OCI-LY1 (cell line): ENCODE results near the gene MAD1L1.

Experiments used
- H2AFZ ChIP-seq: fragments of 200-600 bp; sonication (generic), shearing (Covaris generic); 2 replicates; pipeline ENCODE4 v1.6.0; 2014; ENCODE audit warnings: antibody characterized with exemption, mild to moderate bottlenecking, low read length
- H3F3A ChIP-seq: fragments of 200-600 bp; sonication (generic), shearing (Covaris generic); 2 replicates; pipeline ENCODE4 v1.6.0; 2014; ENCODE audit warnings: mild to moderate bottlenecking, antibody characterized with exemption, low read length, moderate library complexity; ENCODE audit not compliant: insufficient read depth
- H3K27ac ChIP-seq: fragments of 200-600 bp; sonication (generic); 2 replicates; pipeline ENCODE4 v1.5.1; 2014; ENCODE audit warnings: low read length, mixed run types, mild to moderate bottlenecking, low read depth; ENCODE audit not compliant: poor library complexity, severe bottlenecking
- H3K27me3 ChIP-seq: fragments of 200-600 bp; sonication (generic); 2 replicates; pipeline ENCODE4 v1.6.0; 2014; ENCODE audit warnings: antibody characterized with exemption, mild to moderate bottlenecking, low read length, moderate library complexity; ENCODE audit not compliant: insufficient read depth
- H3K36me3 ChIP-seq: fragments of 200-600 bp; sonication (generic); 2 replicates; pipeline ENCODE4 v1.6.1; 2014; ENCODE audit warnings: mild to moderate bottlenecking, antibody characterized with exemption, low read length, moderate library complexity, mixed read lengths; ENCODE audit not compliant: insufficient read depth
- H3K4me1 ChIP-seq: fragments of 200-600 bp; sonication (generic); 2 replicates; pipeline ENCODE4 v1.5.1; 2014; ENCODE audit warnings: mild to moderate bottlenecking, low read length, moderate library complexity; ENCODE audit not compliant: insufficient read depth, severe bottlenecking
- H3K4me2 ChIP-seq: fragments of 200-600 bp; sonication (generic), shearing (Covaris generic); 2 replicates; pipeline ENCODE4 v1.6.1; 2014; ENCODE audit warnings: low read length
- H3K4me3 ChIP-seq: fragments of 200-600 bp; sonication (generic); 2 replicates; pipeline ENCODE4 v1.5.1; 2014; ENCODE audit warnings: low read length, low read depth, mild to moderate bottlenecking, mixed read lengths; ENCODE audit not compliant: poor library complexity, severe bottlenecking
- H3K79me2 ChIP-seq: fragments of 200-600 bp; shearing (Covaris generic); 2 replicates; pipeline ENCODE4 v1.6.1; 2016; ENCODE audit warnings: mixed run types, low read length, mixed read lengths; ENCODE audit not compliant: insufficient read depth
- H3K9ac ChIP-seq: fragments of 200-600 bp; sonication (generic), shearing (Covaris generic); 2 replicates; pipeline ENCODE4 v1.6.1; 2014; ENCODE audit warnings: mild to moderate bottlenecking, low read length, mixed read lengths
- H3K9me2 ChIP-seq: fragments of 200-600 bp; sonication (generic), shearing (Covaris generic); 2 replicates; pipeline ENCODE4 v1.6.1; 2014; ENCODE audit warnings: low read depth, mild to moderate bottlenecking, low read length, mixed read lengths
- H3K9me3 ChIP-seq: fragments of 200-600 bp; shearing (Covaris generic); 2 replicates; pipeline ENCODE4 v1.6.1; 2014; ENCODE audit warnings: low read length, mixed read lengths
- H4K20me1 ChIP-seq: fragments of 200-600 bp; sonication (generic), shearing (Covaris generic); 2 replicates; pipeline ENCODE4 v1.6.0; 2016; ENCODE audit warnings: mild to moderate bottlenecking, low read length; ENCODE audit not compliant: insufficient read depth
- EZH2 ChIP-seq: fragments of 200-600 bp; sonication (generic), shearing (Covaris generic); IDR thresholded peaks from 2 replicates; pipeline ENCODE4 v1.8.0; 2017; ENCODE audit warnings: borderline replicate concordance, mixed run types, mild to moderate bottlenecking, antibody characterized with exemption, low read length, moderate library complexity, mixed read lengths
- TF ChIP-seq, protein P1 (sequence below): fragments of 200-600 bp; sonication (generic), shearing (Covaris generic); IDR thresholded peaks from 2 replicates; pipeline ENCODE4 v1.5.1; 2017; ENCODE audit warnings: mild to moderate bottlenecking, antibody characterized with exemption, low read length, moderate library complexity, mixed read lengths

Gene MAD1L1

DNA sequence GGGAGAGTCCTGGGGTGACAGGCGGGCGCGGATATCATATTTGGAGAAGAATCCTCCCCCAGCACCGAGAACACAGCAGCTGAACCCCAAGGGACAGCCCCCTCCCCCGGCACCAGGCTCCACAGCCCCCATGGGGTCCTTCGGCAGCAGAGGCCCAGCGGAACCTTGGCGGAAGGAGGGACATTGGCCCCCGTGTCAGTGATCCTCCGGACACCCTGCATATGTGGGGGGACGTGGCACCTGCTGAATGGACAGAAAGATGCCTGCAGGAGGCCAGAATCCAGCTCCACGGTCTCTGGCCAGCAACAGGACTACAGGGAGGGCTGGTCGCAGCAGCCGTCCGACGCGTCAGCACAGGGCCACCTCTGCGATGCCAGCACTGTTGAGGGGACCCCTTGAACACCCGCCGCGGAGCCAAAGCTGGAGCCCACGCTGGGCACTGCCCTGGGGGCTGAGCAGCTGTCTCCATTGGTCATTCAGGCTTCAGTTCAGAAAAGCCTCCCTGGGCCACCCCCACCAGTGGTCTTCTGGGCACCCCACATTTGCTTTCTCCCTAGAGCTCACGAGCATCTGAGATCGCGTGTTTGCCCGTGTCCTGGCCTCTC, 322.6 kb downstream of the MAD1L1 start:
- Histone ChIP-seq H2AFZ (no peak overlapping the region), H3F3A (no peaks in the 10 kb centered on the region), H3K36me3 (no peaks in the 10 kb centered on the region), H3K9ac (no peak overlapping the region), H3K4me2 (no peak overlapping the region), H4K20me1 (no peaks in the 10 kb centered on the region), H3K79me2 (no peaks in the 10 kb centered on the region), H3K9me2 (no peaks in the 10 kb centered on the region), H3K27me3 (no peaks in the 10 kb centered on the region), H3K9me3 (no peaks in the 10 kb centered on the region), H3K4me3 (no peak overlapping the region), H3K27ac (no peak overlapping the region), H3K4me1 (peaks cover 11% of the 10 kb centered on the region)
- TF ChIP-seq EZH2 = no peak
- TF ChIP-seq, protein P1, sequence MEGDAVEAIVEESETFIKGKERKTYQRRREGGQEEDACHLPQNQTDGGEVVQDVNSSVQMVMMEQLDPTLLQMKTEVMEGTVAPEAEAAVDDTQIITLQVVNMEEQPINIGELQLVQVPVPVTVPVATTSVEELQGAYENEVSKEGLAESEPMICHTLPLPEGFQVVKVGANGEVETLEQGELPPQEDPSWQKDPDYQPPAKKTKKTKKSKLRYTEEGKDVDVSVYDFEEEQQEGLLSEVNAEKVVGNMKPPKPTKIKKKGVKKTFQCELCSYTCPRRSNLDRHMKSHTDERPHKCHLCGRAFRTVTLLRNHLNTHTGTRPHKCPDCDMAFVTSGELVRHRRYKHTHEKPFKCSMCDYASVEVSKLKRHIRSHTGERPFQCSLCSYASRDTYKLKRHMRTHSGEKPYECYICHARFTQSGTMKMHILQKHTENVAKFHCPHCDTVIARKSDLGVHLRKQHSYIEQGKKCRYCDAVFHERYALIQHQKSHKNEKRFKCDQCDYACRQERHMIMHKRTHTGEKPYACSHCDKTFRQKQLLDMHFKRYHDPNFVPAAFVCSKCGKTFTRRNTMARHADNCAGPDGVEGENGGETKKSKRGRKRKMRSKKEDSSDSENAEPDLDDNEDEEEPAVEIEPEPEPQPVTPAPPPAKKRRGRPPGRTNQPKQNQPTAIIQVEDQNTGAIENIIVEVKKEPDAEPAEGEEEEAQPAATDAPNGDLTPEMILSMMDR = no peak

DNA sequence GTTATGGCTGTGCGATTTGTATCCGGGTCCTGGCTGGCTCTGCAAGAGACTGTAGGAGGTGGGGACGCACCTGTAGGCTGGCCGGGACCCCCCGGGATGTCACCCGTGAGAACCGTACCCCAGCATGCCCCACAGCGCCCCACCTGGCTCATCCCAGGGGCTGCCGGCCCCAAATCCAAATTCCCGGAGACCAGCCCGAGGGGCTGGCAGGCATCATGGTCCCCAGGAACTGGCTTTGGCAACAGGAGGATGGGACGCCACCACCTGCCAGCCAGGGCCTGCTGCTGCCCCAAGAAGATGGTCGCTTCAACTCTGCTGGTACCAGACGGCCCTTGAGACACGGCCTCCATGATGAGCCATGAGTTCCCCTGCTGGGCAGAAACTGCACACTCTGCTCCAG, 323.3 kb downstream of the MAD1L1 start:
- Histone ChIP-seq H3K4me3 (no peak overlapping the region), H3K9me2 (no peaks in the 10 kb centered on the region), H3K9ac (no peak overlapping the region), H3K27me3 (no peaks in the 10 kb centered on the region), H3K27ac (no peak overlapping the region), H3K36me3 (no peaks in the 10 kb centered on the region), H3F3A (no peaks in the 10 kb centered on the region), H2AFZ (no peak overlapping the region), H3K4me1 (peaks cover 11% of the 10 kb centered on the region), H4K20me1 (no peaks in the 10 kb centered on the region), H3K79me2 (no peaks in the 10 kb centered on the region), H3K9me3 (no peaks in the 10 kb centered on the region), H3K4me2 (no peak overlapping the region)
- TF ChIP-seq EZH2 = no peak
- TF ChIP-seq, protein P1 = no peak

DNA sequence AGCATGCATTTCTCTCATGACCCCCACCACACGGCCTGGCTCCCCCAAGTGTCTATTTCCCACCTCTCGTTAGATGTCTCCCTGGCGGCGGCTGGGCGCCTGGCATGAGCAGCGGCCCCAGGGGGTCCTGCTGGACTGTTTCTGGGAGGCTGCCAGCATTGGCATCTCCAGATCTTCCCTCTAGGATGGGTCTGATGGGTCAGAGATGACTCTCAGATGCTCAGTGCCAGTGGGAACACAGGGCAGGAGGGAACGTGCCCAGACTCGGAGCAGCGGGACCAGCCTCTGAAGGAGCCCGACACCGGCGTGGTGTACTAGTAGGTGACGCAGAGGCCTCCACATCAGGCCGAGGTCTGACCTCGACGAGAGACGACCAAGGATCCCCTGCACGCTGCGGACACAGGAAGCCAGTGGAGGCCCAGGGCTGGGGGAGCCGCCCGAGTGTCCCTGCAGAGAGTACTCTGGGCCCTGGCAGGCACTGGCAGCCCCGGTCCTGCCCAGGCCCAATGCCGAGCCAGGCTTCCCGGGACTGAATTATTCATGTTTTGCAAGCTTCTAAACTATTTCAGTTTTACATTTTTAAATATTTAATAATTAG, 323.8 kb downstream of the MAD1L1 start:
- TF ChIP-seq EZH2 = no peak
- TF ChIP-seq, protein P1 = no peak
- peaks cover 11% of the 10 kb centered on the region for H3K4me1 ChIP-seq
- H3K27ac ChIP-seq = no peak overlapping the region
- no peak overlapping the region for H3K4me3 ChIP-seq
- H3K9ac ChIP-seq = no peak overlapping the region
- H3K9me2 ChIP-seq = no peaks in the 10 kb centered on the region
- H3K79me2 ChIP-seq = no peaks in the 10 kb centered on the region
- no peak overlapping the region for H2AFZ ChIP-seq
- no peaks in the 10 kb centered on the region for H3K36me3 ChIP-seq
- no peaks in the 10 kb centered on the region for H3F3A ChIP-seq
- no peaks in the 10 kb centered on the region for H4K20me1 ChIP-seq
- no peak overlapping the region for H3K4me2 ChIP-seq
- no peaks in the 10 kb centered on the region for H3K9me3 ChIP-seq
- H3K27me3 ChIP-seq = no peaks in the 10 kb centered on the region
